Naive B cell (primary cell): ENCODE data around the gene ZDHHC12. TPM values are rescaled to one million over a fixed set of nuclear protein-coding genes. Genes with fewer than 3 reads are reported as not detected.
A peak's percentile ranks its signal among the peaks of the same experiment; 100 is the strongest.

Source experiments
- ATAC-seq, 2 donors: fragments of 150-1000 bp; cut with Tn5 transposase; 2 replicates each; pipeline ENCODE4 v1.10.0; 2021; ENCODE audit warnings: low read depth in 2 of 2, mild to moderate bottlenecking in 2 of 2, moderate library complexity in 2 of 2
- DNase-seq: peaks from one replicate; pipeline ENCODE4 v3.0.0; 2022
- H3K27ac Mint-ChIP-seq, 6 donors: one replicate each; pipeline ENCODE4 v1.8.0; 2020 to 2022; ENCODE audit warnings: mild to moderate bottlenecking in 6 of 6, mixed read lengths in 6 of 6, moderate library complexity in 5 of 6, inconsistent platforms in 2 of 6
- H3K27me3 Mint-ChIP-seq, 3 donors: one replicate each; pipeline ENCODE4 v1.8.0; 2021 to 2022; ENCODE audit warnings: mixed read lengths in 3 of 3, mild to moderate bottlenecking in 1 of 3
- H3K36me3 Mint-ChIP-seq, 2 donors: one replicate each; pipeline ENCODE4 v1.8.0; 2020 to 2022; ENCODE audit warnings: mixed read lengths in 2 of 2, inconsistent platforms in 1 of 2, mild to moderate bottlenecking in 1 of 2
- H3K4me1 Mint-ChIP-seq, 3 donors: one replicate each; pipeline ENCODE4 v1.8.0; 2020 to 2022; ENCODE audit warnings: mixed read lengths in 3 of 3, inconsistent platforms in 1 of 3, mild to moderate bottlenecking in 1 of 3, moderate library complexity in 1 of 3
- H3K4me3 Mint-ChIP-seq, 8 donors: one replicate each; pipeline ENCODE4 v1.8.0; 2020 to 2022; ENCODE audit warnings: mild to moderate bottlenecking in 8 of 8, mixed read lengths in 8 of 8, moderate library complexity in 8 of 8, inconsistent platforms in 2 of 8
- H3K9me3 Mint-ChIP-seq, 7 donors: one replicate each; pipeline ENCODE4 v1.8.0; 2020 to 2022; ENCODE audit warnings: mixed read lengths in 7 of 7, mild to moderate bottlenecking in 5 of 7, inconsistent platforms in 2 of 7, moderate library complexity in 1 of 7
- polyA plus RNA-seq, 6 donors: library from polyadenylated mRNA; unstranded; fragments of 300-500 nt; fragmentation: Illumina TruSeq; gene quantifications; one replicate each; pipeline ENCODE4 v1.2.3, GENCODE V29; 2021; ENCODE audit warnings: low read depth in 6 of 6

ZDHHC12 gene, protein sequence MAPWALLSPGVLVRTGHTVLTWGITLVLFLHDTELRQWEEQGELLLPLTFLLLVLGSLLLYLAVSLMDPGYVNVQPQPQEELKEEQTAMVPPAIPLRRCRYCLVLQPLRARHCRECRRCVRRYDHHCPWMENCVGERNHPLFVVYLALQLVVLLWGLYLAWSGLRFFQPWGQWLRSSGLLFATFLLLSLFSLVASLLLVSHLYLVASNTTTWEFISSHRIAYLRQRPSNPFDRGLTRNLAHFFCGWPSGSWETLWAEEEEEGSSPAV
- 10 to 100 TPM; 17.9 to 47.6 (median 43.2) TPM for polyA plus RNA-seq

- H3K27me3 Mint-ChIP-seq, result no peaks in the 10 kb centered on the region
- DNase-seq (peak; percentile 99), ATAC-seq (peak; percentile 98)
- no peaks in the 10 kb centered on the region for H3K36me3 Mint-ChIP-seq
- peaks cover 30 to 40% (median 32%) of the 10 kb centered on the region in 3 donors for H3K4me1 Mint-ChIP-seq
- H3K4me3 Mint-ChIP-seq, result peak within 1 kb of the TSS; percentile 84 to 98 (median 94)
- peak within 1 kb of the TSS; percentile 88 to 99 (median 94) for H3K27ac Mint-ChIP-seq
- no peaks in the 10 kb centered on the region for H3K9me3 Mint-ChIP-seq
Measured at GRCh38 chr9:128723866-128724743, at the start of gene ZDHHC12. Gene ZDHHC12, minus strand, starts transcription at chr9:128724127. Its CDS starts 34 bp downstream, at chr9:128724093.

DNA sequence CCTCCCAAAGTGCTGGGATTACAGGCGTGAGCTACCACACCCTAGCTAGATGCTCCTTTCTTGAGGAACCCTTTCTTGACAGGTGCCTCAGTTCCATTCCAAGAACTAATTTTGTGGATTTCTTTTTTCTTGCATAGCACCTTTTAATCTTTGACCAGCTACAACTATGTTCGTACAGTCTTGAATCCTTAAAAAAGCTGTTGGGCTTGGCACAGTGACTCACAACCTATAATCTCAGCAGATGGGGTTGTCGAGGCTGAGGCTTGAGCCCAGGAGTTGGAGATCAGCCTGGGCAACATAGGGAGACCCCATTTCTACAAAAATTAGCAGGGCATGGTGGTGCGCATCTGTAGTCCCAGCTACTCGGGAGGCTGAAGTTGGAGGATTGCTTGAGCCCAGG is 49.1 kb upstream of the ZDHHC12 start:
- H3K9me3 Mint-ChIP-seq, result no peaks in the 10 kb centered on the region
- DNase-seq (no peak), ATAC-seq (no peak)
- H3K4me1 Mint-ChIP-seq, result peaks cover 19 to 36% (median 27%) of the 10 kb centered on the region in 3 donors
- H3K27me3 Mint-ChIP-seq, result no peaks in the 10 kb centered on the region
- peak overlapping the region in 5 of 6 donors; percentile 36 to 98 (median 97) for H3K27ac Mint-ChIP-seq
- H3K36me3 Mint-ChIP-seq, result peaks cover 0 to 8% of the 10 kb centered on the region in 2 donors
- H3K4me3 Mint-ChIP-seq, result peak overlapping the region in 7 of 8 donors; percentile 42 to 97 (median 95)

- Mint-ChIP-seq H3K4me3 (peak within 1 kb of the TSS; percentile 94 to 97 (median 96)), H3K4me1 (peaks cover 24 to 46% (median 36%) of the 10 kb centered on the region in 3 donors), H3K36me3 (peaks cover 0 to 8% of the 10 kb centered on the region in 2 donors), H3K27ac (peak within 1 kb of the TSS; percentile 96 to 98 (median 98)), H3K9me3 (no peaks in the 10 kb centered on the region), H3K27me3 (no peaks in the 10 kb centered on the region)
- peak; percentile 93 for DNase-seq
- ATAC-seq, result peak; percentile 93 to 94
Measured at GRCh38 chr9:128771745-128772519, 48.0 kb upstream of the ZDHHC12 start, which contains the start of gene ZER1. Gene ZER1, minus strand, starts transcription at chr9:128771927. Its CDS starts 16,362 bp downstream, at chr9:128755565.

DNA sequence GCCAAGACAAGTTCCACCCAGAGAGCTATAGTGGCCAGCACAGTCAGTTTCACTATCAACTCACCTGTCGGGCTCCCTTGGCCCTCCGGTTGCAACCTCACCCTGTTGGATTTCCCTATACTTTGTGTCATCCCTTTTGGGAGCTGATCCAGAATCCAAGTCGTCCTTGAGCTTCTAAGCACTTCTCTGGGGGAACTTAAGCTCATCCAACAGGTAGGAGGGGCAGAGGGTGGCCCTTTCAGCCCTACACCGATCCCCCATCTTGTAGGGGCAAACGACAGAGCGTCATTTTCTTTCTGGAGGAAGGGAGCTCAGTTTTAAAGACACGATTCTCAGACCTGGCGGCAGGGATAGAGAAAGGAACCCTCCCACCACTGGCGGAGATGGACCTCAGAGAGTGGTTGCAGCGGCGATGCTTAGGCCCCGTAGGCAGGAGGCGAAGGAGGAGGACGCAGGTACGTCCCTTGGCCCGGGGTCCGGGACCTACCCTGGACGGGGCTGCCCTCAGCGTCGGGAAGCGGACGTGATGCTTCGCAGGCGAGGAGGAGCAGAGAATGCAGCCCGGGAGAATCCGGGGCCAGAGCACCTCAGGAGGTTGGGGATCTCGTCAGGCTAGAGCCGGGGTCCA is 47.3 kb upstream of the ZDHHC12 start:
- peaks cover 27 to 49% (median 36%) of the 10 kb centered on the region in 3 donors for H3K4me1 Mint-ChIP-seq
- ATAC-seq (peak; percentile 12 to 13), DNase-seq (peak; percentile 19)
- peak overlapping the region; percentile 94 to 97 (median 96) for H3K4me3 Mint-ChIP-seq
- no peaks in the 10 kb centered on the region for H3K9me3 Mint-ChIP-seq
- H3K27ac Mint-ChIP-seq, result peak overlapping the region; percentile 96 to 98 (median 96)
- H3K36me3 Mint-ChIP-seq, result peaks cover 0 to 8% of the 10 kb centered on the region in 2 donors
- H3K27me3 Mint-ChIP-seq, result no peaks in the 10 kb centered on the region

- Mint-ChIP-seq H3K27me3 (no peaks in the 10 kb centered on the region), H3K4me3 (peak overlapping the region; percentile 94 to 97 (median 96)), H3K4me1 (peaks cover 28 to 50% (median 39%) of the 10 kb centered on the region in 3 donors), H3K9me3 (no peaks in the 10 kb centered on the region), H3K27ac (peak overlapping the region; percentile 96 to 98 (median 96)), H3K36me3 (peaks cover 0 to 8% of the 10 kb centered on the region in 2 donors)
- ATAC-seq, result no peak
- DNase-seq, result no peak
Measured at GRCh38 chr9:128770286-128771030, 46.5 kb upstream of the ZDHHC12 start.

- H3K4me3 Mint-ChIP-seq, result peak overlapping the region in 3 of 8 donors; percentile 29 to 70 (median 35)
Measured at GRCh38 chr9:128768606-128769005, 44.7 kb upstream of the ZDHHC12 start.

DNA sequence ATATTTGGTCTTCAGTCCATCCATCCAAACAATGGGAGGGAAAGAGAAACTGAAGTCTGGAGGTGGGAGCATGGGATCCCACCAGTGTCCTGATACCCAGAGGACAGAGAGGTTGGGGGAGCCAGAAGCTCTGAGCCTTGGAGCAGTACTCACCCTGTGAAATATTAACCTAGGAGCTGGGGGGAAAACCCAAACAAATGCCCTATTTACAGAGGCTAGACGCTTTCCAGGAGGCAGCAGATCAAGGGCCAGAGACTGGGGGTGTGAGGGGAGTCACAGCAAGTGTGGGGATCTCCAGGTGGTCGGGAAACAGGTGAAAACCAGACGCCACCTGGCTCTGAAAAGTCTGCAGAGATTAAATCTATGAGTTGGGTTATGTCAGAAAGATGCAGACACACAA is 41.6 kb upstream of the ZDHHC12 start:
- Mint-ChIP-seq H3K4me3 (no peak overlapping the region), H3K27me3 (no peaks in the 10 kb centered on the region), H3K36me3 (no peaks in the 10 kb centered on the region), H3K9me3 (no peaks in the 10 kb centered on the region), H3K4me1 (peaks cover 35 to 53% (median 52%) of the 10 kb centered on the region in 3 donors), H3K27ac (peak overlapping the region in 1 of 6 donors; percentile 83)
- no peak for DNase-seq
- no peak for ATAC-seq

More at GRCh38 chr9:128768606-128769005, 44.7 kb upstream of the ZDHHC12 start:
- Mint-ChIP-seq H3K4me1 (peaks cover 38 to 58% (median 51%) of the 10 kb centered on the region in 3 donors), H3K36me3 (no peaks in the 10 kb centered on the region), H3K27ac (peak overlapping the region in 4 of 6 donors; percentile 33 to 98 (median 70)), H3K9me3 (no peaks in the 10 kb centered on the region), H3K27me3 (no peaks in the 10 kb centered on the region)
- no peak for ATAC-seq
- DNase-seq, result no peak

GRCh38 chr9:128764361-128764760 is 40.4 kb upstream of the ZDHHC12 start:
- H3K9me3 Mint-ChIP-seq, result no peaks in the 10 kb centered on the region

DNA sequence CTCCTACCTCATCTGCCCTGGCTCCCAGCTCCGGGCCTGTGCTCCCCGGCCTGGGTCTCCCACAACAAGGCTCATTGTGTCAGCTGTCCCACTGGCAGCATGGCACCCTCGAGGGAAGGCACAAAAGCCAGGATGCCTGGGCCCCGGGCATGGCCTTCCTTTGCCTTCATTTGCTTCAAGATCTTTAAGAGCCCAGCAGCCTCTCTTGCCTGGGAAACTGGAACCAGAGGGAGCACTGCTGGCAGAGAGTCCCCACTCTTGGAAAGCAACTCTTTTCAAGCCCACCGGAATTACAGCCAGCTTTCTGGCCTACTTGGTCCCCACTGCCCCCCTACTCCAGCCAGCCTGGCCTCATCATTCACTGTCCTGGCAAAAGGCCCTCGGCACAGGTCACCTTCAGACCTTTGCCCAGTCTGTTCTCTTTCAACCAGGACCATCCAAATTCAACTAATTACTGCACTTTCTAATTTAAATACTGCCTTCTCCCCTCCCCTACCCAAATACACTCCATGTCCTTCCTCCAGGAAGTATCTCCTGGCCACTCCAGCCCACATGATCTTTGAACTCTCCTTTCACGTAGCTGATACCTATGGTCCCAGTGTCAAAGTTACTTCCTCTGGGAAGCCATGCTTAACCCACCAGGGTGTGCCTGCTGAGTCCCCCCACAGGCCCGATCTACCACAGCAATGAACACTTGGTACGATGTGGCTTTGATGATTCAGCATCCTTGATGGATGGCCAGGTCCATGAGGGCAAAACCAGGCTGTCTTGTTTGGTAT is 38.9 kb upstream of the ZDHHC12 start:
- H3K9me3 Mint-ChIP-seq, result no peaks in the 10 kb centered on the region
- H3K4me3 Mint-ChIP-seq, result peak overlapping the region in 1 of 8 donors; percentile 68
- no peak for DNase-seq
- H3K36me3 Mint-ChIP-seq, result no peaks in the 10 kb centered on the region
- H3K27me3 Mint-ChIP-seq, result no peaks in the 10 kb centered on the region
- H3K27ac Mint-ChIP-seq, result peak overlapping the region in 2 of 6 donors; percentile 2 to 61
- no peak for ATAC-seq
- H3K4me1 Mint-ChIP-seq, result peaks cover 23 to 34% (median 33%) of the 10 kb centered on the region in 3 donors

More at GRCh38 chr9:128764361-128764760, 40.4 kb upstream of the ZDHHC12 start:
- no peak overlapping the region for H3K4me3 Mint-ChIP-seq
- H3K27me3 Mint-ChIP-seq, result no peaks in the 10 kb centered on the region
- H3K4me1 Mint-ChIP-seq, result peaks cover 28 to 43% (median 42%) of the 10 kb centered on the region in 3 donors
- ATAC-seq (no peak), DNase-seq (no peak)
- H3K36me3 Mint-ChIP-seq, result no peaks in the 10 kb centered on the region
- no peak overlapping the region for H3K27ac Mint-ChIP-seq

DNA sequence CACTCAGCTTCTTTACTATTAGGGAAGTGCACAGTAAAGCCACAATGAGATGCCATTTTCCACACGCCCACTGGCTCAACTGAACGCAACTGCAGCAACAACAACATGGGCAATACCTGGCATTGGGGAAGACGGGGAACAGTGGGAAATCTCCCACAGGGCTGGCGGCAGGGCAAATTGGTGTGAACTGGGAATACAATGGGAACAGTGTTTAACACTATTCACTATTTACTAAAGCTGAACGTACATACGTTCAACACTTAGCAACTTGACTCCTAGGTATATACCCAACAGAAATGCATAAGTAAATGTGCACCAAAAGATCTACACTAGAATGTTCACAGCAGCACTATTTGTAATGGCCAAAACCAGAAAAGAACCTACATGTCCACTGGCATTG is 33.7 kb upstream of the ZDHHC12 start:
- Mint-ChIP-seq H3K27me3 (no peaks in the 10 kb centered on the region), H3K4me1 (peaks cover 3 to 9% (median 4%) of the 10 kb centered on the region in 3 donors), H3K4me3 (no peak overlapping the region), H3K9me3 (no peaks in the 10 kb centered on the region), H3K36me3 (no peaks in the 10 kb centered on the region), H3K27ac (peak overlapping the region in 1 of 6 donors; percentile 93)
- ATAC-seq (no peak), DNase-seq (no peak)

DNA sequence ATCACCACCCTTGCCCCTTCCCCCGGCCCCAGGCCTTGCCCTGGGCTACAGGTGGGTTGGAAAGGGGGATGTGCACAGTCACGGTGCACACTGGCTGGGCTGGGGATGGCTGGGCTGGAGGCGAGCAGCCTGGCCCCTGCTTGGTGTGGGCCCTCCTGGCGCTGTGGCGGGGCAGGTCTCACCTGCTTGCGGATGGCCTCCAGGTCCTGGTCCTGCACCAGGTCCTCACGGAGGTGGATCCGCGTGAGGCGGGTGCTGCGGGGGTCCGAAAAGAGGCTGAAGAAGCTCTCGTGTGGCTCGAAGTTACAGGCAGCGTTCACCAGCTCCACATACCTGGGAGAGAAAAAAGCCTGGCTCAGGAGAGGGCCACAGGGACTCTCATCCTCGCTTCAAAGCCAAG is 29.7 kb upstream of the ZDHHC12 start:
- H3K27ac Mint-ChIP-seq, result no peak overlapping the region
- H3K27me3 Mint-ChIP-seq, result no peaks in the 10 kb centered on the region

More for the DNA sequence above, 29.7 kb upstream of the ZDHHC12 start:
- no peaks in the 10 kb centered on the region for H3K36me3 Mint-ChIP-seq
- H3K4me1 Mint-ChIP-seq, result peaks cover 0 to 5% (median 4%) of the 10 kb centered on the region in 3 donors
- DNase-seq (no peak), ATAC-seq (no peak)
- H3K4me3 Mint-ChIP-seq, result no peak overlapping the region
- H3K9me3 Mint-ChIP-seq, result no peaks in the 10 kb centered on the region
